MM.1S (cell line): ENCODE data around the gene SMLR1.
"Not testable (repeated sequence)": the region's sequence is repeated elsewhere in the genome, so short reads cannot be mapped to it uniquely, and the experiment has no call there.

ENCODE experiments used
- DNase-seq: peaks from one replicate; pipeline ENCODE4 v3.0.0-alpha.2; 2015
- H2AFZ ChIP-seq: fragments of 300-600 bp; sonication (generic); 2 replicates; pipeline ENCODE4 v1.6.0; 2016; ENCODE audit warnings: antibody characterized with exemption, low read length
- H3F3A ChIP-seq: fragments of 300-600 bp; sonication (generic); 2 replicates; pipeline ENCODE4 v1.6.1; 2016; ENCODE audit warnings: mild to moderate bottlenecking, antibody characterized with exemption, low read length, moderate library complexity, mixed read lengths; ENCODE audit not compliant: insufficient read depth
- H3K27ac ChIP-seq: fragments of 300-600 bp; sonication (generic); 2 replicates; pipeline ENCODE4 v1.5.1; 2016; ENCODE audit warnings: mild to moderate bottlenecking, low read length
- H3K27me3 ChIP-seq: fragments of 300-600 bp; sonication (generic); replicated peaks from 2 replicates; pipeline ENCODE4 v1.6.0; 2016; ENCODE audit warnings: low read length; ENCODE audit not compliant: insufficient read depth
- H3K36me3 ChIP-seq: fragments of 300-600 bp; sonication (generic); replicated peaks from 2 replicates; pipeline ENCODE4 v1.6.1; 2016; ENCODE audit warnings: mild to moderate bottlenecking, low read length, mixed read lengths; ENCODE audit not compliant: insufficient read depth
- H3K4me1 ChIP-seq: fragments of 300-600 bp; sonication (generic); 2 replicates; pipeline ENCODE4 v1.6.1; 2016; ENCODE audit warnings: low read length, mixed read lengths
- H3K4me2 ChIP-seq: fragments of 300-600 bp; sonication (generic); 2 replicates; pipeline ENCODE4 v1.6.0; 2016; ENCODE audit warnings: low read depth, low read length
- H3K4me3 ChIP-seq: fragments of 300-600 bp; sonication (generic); 2 replicates; pipeline ENCODE4 v1.5.1; 2016; ENCODE audit warnings: low read length, mixed read lengths
- H3K79me2 ChIP-seq: fragments of 300-600 bp; sonication (generic); 2 replicates; pipeline ENCODE4 v1.6.1; 2016; ENCODE audit warnings: mixed run types, low read length, mixed read lengths
- H3K9ac ChIP-seq: fragments of 300-600 bp; sonication (generic); 2 replicates; pipeline ENCODE4 v1.6.1; 2016; ENCODE audit warnings: low read length, mixed read lengths
- H3K9me2 ChIP-seq: fragments of 300-600 bp; sonication (generic); replicated peaks from 2 replicates; pipeline ENCODE4 v1.6.1; 2016; ENCODE audit warnings: mild to moderate bottlenecking, low read length, mixed read lengths; ENCODE audit not compliant: insufficient read depth
- H3K9me3 ChIP-seq: fragments of 300-600 bp; sonication (generic); replicated peaks from 2 replicates; pipeline ENCODE4 v1.6.1; 2016; ENCODE audit warnings: mild to moderate bottlenecking, low read length, mixed read lengths; ENCODE audit not compliant: insufficient read depth
- H4K20me1 ChIP-seq: fragments of 300-600 bp; sonication (generic); 2 replicates; pipeline ENCODE4 v1.6.1; 2016; ENCODE audit warnings: mild to moderate bottlenecking, low read length, moderate library complexity, mixed read lengths; ENCODE audit not compliant: insufficient read depth
- EZH2 ChIP-seq: fragments of 300-600 bp; sonication (generic); optimal IDR thresholded peaks from 2 replicates; pipeline ENCODE3; 2017; ENCODE audit warnings: low read depth, mild to moderate bottlenecking, antibody characterized with exemption, low read length, mixed read lengths
- EZH2phosphoT487 ChIP-seq: fragments of 300-600 bp; sonication (generic); IDR thresholded peaks from 2 replicates; pipeline ENCODE4 v1.6.1; 2018; ENCODE audit warnings: antibody characterized with exemption, low read length
- TF ChIP-seq, protein P1 (sequence below): fragments of 300-600 bp; sonication (generic); IDR thresholded peaks from 2 replicates; pipeline ENCODE4 v1.5.1; 2016; ENCODE audit warnings: antibody characterized with exemption, low read length, mixed read lengths

SMLR1 gene

DNA sequence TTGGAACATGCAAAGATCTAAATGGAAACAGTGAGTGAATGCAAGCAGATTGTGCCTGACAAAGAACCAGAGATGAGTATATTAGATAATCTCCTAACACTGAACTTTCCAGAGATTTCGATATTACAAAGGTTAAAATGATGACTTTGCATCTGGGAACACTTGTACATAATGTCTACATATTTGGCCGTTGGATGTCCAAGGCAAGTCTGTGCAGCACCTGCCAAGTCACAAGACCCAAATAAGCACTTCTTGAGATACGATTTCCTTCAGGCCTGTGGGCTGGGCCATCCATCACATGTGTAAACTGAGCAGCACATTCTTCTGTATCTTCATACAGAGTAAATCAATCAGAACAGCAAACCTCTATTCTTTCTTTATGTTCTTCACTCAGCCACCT, 32.5 kb upstream of the SMLR1 start:
- Histone ChIP-seq H4K20me1 (no peaks in the 10 kb centered on the region), H3K27me3 (no peaks in the 10 kb centered on the region), H3K79me2 (no peaks in the 10 kb centered on the region), H2AFZ (no peak overlapping the region), H3K4me3 (no peak overlapping the region), H3K4me1 (no peaks in the 10 kb centered on the region), H3F3A (no peaks in the 10 kb centered on the region), H3K4me2 (no peak overlapping the region), H3K36me3 (no peaks in the 10 kb centered on the region), H3K9ac (no peak overlapping the region), H3K27ac (no peak overlapping the region), H3K9me2 (no peaks in the 10 kb centered on the region), H3K9me3 (no peaks in the 10 kb centered on the region)
- no peak for DNase-seq
- TF ChIP-seq EZH2 (no peak), EZH2phosphoT487 (no peak)
- TF ChIP-seq, protein P1, sequence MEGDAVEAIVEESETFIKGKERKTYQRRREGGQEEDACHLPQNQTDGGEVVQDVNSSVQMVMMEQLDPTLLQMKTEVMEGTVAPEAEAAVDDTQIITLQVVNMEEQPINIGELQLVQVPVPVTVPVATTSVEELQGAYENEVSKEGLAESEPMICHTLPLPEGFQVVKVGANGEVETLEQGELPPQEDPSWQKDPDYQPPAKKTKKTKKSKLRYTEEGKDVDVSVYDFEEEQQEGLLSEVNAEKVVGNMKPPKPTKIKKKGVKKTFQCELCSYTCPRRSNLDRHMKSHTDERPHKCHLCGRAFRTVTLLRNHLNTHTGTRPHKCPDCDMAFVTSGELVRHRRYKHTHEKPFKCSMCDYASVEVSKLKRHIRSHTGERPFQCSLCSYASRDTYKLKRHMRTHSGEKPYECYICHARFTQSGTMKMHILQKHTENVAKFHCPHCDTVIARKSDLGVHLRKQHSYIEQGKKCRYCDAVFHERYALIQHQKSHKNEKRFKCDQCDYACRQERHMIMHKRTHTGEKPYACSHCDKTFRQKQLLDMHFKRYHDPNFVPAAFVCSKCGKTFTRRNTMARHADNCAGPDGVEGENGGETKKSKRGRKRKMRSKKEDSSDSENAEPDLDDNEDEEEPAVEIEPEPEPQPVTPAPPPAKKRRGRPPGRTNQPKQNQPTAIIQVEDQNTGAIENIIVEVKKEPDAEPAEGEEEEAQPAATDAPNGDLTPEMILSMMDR: no peak

DNA sequence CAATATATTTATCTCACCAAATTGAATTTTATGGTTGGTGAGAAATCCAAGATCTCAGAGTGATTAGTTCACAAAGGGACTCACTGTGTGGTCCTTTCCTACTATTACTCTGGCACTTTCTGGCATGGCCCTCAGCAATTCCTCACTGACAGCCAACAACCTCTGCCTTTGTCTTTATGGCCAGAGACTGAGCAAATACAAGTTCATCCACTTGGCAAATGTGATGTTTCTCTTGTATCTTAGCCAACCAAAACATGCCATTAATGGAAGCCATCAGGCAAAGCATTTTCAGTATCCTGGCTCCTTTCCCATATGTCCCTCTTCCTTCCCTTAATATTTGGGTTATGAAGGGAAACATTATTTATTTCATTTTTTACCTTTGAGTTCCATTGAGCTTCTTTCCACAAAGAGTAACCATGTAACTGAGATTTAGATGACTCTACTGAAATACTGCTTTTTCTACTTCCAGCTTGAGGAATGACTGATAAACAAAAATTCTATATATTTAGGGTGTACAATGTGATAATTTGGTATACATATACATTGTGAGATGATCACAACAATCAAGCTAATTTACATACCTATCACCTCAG, 30.8 kb upstream of the SMLR1 start:
- no peak overlapping the region for H3K9ac ChIP-seq
- no peak overlapping the region for H3K4me2 ChIP-seq
- H3K4me3 ChIP-seq: no peak overlapping the region

DNA sequence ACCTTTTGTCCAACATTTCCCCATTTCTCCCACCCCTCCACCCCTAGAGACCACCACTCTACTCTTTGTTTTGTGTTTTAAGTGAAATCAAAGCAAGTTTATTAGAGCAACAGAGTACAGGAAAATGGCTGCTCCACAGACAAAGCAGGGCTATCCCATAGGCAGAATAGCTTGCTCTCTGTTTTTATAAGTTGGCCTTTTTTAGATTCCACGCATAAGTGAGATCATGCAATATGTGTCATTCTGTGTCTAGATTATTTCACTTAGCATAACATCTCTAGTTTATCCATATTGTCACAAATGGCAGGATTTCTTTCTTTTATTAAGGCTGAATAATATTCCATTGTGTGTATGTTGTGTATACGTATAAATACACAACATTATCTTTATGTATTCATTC, 30.1 kb upstream of the SMLR1 start:
- Histone ChIP-seq H3K9me3 (no peaks in the 10 kb centered on the region), H3K9ac (no peak overlapping the region), H2AFZ (no peak overlapping the region), H3K4me2 (no peak overlapping the region), H3K79me2 (no peaks in the 10 kb centered on the region), H3K27ac (no peak overlapping the region), H3K4me3 (no peak overlapping the region), H3K27me3 (no peaks in the 10 kb centered on the region), H3K9me2 (no peaks in the 10 kb centered on the region), H3F3A (no peaks in the 10 kb centered on the region), H3K36me3 (no peaks in the 10 kb centered on the region), H3K4me1 (no peaks in the 10 kb centered on the region), H4K20me1 (no peaks in the 10 kb centered on the region)
- TF ChIP-seq EZH2 (no peak), EZH2phosphoT487 (no peak)
- TF ChIP-seq, protein P1: no peak
- no peak for DNase-seq

More for the DNA sequence above, 30.8 kb upstream of the SMLR1 start:
- Histone ChIP-seq H3K36me3 (no peaks in the 10 kb centered on the region), H3K27ac (no peak overlapping the region), H3K79me2 (no peaks in the 10 kb centered on the region), H3F3A (no peaks in the 10 kb centered on the region), H3K9me2 (no peaks in the 10 kb centered on the region), H3K9me3 (no peaks in the 10 kb centered on the region), H4K20me1 (no peaks in the 10 kb centered on the region), H3K4me1 (no peaks in the 10 kb centered on the region), H2AFZ (no peak overlapping the region), H3K27me3 (no peaks in the 10 kb centered on the region)
- TF ChIP-seq EZH2: no peak
- TF ChIP-seq EZH2phosphoT487: no peak
- TF ChIP-seq, protein P1: no peak
- no peak for DNase-seq

DNA sequence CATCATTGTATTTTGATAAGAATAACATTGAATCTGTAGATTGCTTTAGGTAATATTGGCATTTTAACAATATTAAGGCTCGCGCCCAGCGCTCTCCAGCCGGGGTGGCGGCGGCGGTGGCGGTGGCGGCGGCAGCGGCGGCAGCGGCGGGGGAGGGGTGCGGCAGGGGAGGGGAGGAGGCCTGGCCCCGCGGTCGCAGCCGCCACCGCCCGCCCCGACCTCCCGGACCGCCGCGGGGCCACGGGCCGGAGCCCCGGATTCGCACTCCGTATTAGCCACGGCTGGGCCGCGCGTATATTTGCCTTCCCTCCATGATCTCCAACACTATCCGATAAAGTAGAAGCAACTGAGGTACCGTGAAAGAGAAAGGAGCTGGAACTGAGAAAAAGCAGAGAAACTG, 25.8 kb upstream of the SMLR1 start:
- H3K9me3 ChIP-seq, H4K20me1 ChIP-seq, H2AFZ ChIP-seq, H3K4me3 ChIP-seq, H3K27ac ChIP-seq, H3F3A ChIP-seq, H3K79me2 ChIP-seq, H3K4me1 ChIP-seq, DNase-seq, H3K9ac ChIP-seq, H3K36me3 ChIP-seq, H3K27me3 ChIP-seq, H3K9me2 ChIP-seq, H3K4me2 ChIP-seq: not testable (repeated sequence)
